GM18951 (cell line): ENCODE results near the gene RBFOX2.
"Not testable (repeated sequence)": the region's sequence is repeated elsewhere in the genome, so short reads cannot be mapped to it uniquely, and the experiment has no call there.

Source experiments
- POLR2A ChIP-seq: IDR thresholded peaks from 4 replicates; pipeline ENCODE4 v1.6.1; 2011; ENCODE audit warnings: mild to moderate bottlenecking; ENCODE audit not compliant: insufficient read length, insufficient read depth; ENCODE audit errors: extremely low read depth
- in situ Hi-C: fragments of 300-500 bp; cut with MboI; formaldehyde crosslinking; loops from one replicate; pipeline ENCODE4 v1.12.0; 2022; ENCODE audit warnings: low sequenced_read_pairs, mixed read lengths, inconsistent platforms; ENCODE audit not compliant: unreplicated experiment

Gene RBFOX2

DNA sequence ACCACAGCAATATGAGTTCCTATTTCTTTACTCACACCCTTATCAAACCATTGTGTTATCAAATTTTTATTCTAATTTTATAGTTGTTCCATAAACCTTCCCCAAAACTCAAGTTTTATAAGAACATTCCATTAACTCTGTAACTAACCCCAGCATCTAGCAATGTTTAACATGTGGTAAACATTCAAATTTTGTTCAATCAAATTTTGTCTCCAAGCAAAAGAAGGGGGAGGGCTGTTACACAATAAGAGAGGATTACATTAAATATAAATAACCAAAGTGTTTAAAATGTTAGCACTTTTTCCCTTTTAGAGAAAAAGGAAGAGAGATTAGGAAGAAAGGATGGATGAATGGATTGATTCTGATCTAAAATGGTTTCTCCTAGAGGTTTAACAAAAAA is 20.5 kb downstream of the RBFOX2 start:
- in situ Hi-C loops = no loop called here

DNA sequence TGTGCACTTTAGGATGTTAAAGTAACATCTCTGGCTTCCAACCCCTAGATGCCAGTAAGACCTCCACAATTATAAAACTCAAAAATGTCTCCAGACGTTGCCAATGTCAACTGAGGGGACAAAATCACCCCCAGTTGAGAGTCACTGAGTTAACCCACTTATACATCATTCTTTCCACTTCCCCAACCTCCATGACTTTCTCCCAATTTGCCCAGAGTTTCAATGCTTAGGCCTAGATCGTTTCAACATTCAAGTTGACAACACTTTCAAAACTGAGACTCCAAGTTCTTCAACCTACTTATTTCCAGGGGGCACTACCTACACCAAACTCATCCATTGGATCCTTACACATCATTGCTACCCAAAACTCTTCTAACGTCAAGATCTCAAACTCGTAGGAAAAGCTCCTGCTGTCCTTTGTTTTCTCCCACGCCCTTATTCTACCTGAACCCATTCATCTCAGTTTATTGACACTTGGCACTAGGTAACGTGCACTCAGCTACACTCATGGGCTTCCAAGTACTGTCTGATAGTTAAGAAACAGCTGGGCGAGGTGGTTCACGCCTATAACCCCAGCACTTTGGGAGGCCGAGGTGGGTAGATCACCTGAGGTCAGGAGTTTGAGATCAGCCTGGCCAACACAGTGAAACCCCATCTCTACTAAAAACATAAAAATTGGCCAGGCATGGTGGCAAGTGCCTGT is 24.5 kb downstream of the RBFOX2 start:
- in situ Hi-C loops = no loop called here
- TF ChIP-seq POLR2A = no peak

More for the DNA sequence above, 20.5 kb downstream of the RBFOX2 start:
- no peak for TF ChIP-seq POLR2A

DNA sequence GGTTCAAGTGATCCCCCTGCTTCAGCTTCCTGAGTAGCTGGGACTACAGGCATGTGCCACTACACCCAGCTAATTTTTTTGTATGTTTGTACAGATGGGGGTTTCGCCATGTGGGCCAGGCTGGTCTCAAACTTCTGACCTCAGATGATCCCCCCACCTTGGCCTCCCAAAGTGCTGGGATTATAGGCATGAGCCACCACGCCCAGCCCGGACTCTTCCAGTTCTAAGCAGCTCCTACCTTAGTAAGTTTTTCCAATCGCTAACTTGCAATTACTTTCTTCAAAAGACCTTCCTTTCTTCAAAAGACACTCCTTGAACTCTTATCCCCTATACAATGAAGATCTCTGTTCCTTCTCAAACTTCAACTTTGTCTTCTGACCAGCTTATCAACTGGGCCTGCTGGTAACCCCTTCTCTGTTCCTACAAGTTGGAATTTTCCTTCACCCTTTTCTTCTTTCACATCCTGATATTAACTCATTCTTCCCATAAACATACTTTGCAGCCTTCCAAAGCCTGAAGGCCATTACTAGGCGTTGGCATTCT is 25.8 kb downstream of the RBFOX2 start:
- TF ChIP-seq POLR2A = no peak
- in situ Hi-C loops = no loop called here

DNA sequence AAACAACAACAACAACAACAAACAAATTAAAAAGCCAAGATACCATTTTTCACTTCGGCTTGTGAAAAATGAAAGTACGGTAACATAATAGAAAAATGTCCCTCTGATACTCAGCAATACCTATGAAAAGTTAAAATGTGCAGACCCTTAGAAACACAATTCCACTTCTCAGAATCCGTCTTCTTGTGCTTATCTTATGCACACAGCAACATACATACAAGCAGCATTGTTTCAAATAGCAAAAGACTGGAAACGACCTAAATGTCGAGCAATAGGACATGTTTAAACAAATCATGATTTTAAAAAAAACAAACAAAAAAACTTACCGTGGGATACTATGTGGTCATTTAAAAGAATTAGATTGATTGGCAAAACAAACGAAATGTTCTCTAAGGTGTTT is 26.5 kb downstream of the RBFOX2 start:
- TF ChIP-seq POLR2A = no peak
- in situ Hi-C loops = no loop called here

DNA sequence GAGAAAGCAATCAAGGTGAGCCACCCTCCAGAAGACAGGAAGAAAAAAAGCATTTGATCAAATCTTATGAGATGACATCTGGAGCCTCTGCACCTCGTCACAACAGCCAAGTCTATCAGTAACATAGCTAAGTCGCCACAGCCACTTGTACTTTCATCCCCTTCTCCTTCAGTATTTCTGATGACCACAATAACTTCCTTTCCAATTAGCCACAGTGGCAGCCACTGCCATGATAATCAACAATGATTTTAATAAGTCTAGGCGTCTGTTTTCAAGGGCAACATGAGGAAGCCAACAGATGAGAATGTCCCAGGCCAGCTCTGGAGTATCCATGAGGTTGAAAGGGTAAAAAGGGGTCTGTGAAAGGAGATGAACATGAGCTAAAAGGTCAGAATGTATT is 29.9 kb downstream of the RBFOX2 start:
- no peak for TF ChIP-seq POLR2A
- in situ Hi-C loops = no loop called here

DNA sequence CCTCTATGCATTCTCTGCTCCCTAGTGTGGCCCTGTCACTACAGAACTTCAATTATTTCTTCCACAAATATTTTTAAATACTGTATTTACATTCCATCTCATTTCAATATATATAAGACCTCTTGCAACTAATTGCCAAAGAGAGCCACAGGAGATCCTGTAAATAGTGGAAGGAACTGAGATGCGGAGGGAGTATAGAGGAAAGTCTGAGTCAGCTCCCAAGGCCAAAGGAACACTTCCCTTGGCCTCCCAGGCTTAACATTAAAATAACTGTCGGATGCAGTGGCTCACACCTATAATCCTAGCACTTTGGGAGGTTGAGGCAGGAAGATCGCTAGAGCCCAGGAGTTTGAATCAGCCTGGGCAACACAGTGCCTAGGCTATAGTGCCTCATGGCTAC is 31.2 kb downstream of the RBFOX2 start:
- in situ Hi-C loops = no loop called here
- no peak for TF ChIP-seq POLR2A

DNA sequence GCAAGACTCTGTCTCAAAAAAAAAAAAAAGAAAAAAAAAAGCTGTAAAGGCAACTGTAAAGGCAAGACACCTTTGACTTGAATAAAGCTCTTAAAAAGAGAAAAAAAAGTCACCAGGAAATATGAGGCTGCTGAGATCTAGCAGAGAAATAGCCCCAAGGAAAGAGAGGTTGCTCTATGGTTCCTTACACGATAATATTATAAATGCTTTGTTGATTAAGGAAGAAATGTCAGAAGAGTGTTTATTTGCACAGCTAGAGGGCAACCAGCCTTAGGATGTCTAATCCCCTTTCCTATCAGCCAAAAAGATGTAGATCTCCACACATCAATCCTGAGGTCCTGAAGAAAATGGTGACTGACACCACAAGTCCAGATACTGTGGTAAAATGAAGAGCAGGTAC is 32.0 kb downstream of the RBFOX2 start:
- in situ Hi-C loops = no loop called here
- no peak for TF ChIP-seq POLR2A

DNA sequence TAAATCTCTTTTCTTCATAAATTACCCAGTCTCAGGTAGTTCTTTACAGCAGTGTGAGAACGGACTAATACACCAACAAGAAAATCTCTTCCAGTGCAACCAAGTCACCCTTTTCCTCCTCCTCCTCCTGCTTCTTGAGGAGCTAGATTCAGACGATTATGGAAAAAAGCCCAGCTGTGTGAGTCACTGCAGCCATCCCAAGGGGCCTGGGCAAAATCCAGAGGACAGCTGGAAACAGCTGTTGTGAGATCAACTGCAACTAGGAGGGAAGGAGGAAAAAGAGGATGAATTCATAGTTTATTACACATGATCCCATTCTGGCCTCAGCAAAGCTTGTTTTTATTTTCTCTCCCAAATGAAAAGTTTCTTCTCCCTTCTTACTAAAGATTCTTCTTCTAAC is 32.9 kb downstream of the RBFOX2 start:
- in situ Hi-C loops = no loop called here
- no peak for TF ChIP-seq POLR2A

DNA sequence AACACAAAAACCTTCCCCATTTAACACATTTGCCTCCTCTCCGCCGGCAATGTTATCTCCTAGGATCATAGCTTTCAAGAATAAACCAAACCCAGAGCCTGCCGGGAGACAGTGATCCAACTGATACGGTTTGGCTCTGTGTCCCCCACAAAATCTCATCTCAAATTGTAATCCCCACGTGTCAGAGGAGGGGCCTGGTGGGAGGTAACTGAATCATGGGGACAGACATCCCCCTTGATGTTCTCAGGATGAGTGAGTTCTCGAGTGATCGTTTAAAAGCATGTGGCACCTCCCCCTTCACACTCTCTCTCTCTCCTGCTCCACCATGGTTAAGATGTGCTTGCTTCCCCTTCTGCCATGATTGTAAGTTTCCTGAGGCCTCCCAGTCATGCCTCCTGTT is 33.3 kb downstream of the RBFOX2 start:
- no peak for TF ChIP-seq POLR2A
- in situ Hi-C loops = no loop called here

DNA sequence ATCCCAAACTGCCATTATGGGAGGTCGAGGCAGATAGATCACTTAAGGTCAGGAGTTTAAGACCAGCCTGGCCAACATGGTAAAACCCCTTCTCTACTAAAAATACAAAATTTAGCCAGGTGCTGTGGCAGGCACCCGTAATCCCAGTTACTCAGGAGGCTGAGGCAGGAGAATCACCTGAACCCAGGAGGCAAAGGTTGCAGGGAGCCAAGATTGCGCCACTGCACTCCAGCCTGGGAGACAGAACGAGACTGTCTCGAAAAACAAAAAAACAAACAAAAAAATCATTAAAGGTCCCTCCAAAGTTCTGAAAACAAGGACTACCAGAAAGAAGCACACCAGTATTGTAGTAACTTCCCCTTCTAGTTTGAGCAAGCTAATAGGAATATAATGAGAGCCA is 34.9 kb downstream of the RBFOX2 start:
- in situ Hi-C loops = not testable (repeated sequence)

DNA sequence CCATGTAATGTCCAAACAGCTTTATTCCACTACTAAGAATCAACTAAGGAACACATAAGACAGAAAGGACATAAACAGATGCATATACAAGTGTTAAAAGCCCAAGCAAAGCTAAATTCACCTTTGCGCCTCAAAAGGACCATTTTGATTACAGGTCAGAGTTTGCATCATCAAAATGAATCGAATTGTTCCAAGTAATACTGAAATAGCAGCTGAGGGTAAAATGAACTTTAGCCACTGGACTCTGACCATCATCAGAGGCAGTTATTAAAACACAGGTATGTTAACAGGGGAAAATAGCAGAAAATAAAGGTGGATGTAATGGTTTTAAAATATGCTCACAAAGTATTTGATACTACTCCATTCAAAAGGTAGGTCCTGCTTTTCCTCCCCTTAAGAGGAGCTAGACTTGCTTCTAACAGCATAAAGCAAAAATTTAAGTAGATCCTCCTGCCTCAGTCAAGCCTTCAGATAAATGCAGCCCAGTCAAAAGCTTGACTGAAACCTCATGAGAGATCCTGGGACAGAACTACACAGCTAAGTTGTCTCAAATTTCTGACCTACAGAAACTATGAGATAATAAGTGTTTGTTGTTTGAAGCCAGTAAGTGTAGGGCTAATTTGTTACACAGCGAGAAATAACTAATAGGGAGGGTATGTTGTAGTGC is 35.4 kb downstream of the RBFOX2 start:
- in situ Hi-C loops = no loop called here
- TF ChIP-seq POLR2A = no peak

DNA sequence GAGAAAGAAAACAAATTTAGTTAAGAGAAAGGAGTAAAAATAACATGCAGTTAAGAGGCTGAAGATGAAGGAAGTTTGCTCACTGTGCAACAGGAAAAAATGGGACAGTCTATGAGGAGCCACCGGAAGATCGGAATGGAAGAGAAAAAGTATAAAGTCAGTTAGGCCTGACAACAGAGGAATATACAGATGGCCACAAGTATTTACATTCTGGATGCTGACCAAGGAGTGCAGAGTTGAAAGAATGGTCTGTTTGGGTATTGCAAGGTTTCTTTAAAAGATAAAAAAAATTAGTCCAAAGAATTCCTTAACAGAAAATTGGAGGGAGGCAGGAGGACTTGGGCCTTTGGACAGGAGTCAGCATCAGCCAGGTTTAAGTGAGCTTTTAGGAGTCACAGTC is 37.5 kb downstream of the RBFOX2 start:
- TF ChIP-seq POLR2A = no peak
- in situ Hi-C loops = no loop called here

DNA sequence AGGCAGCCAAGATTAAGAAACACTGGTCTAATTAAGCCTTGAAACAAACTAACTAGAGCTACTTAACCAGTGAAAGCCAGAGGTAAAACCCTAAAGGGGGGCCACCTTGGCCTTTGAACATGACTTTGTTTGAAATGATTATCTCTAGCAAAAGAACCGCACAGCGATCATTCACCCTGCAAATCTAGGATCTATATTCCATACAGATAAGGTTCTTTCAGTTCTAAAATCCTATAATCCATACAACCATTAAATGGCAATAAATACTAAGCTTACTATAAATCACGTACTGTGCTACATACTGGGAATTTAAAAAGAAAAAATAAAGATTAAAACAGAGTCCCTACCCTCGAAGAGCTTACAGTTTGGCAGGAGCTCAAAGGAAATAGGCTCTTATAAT is 40.6 kb downstream of the RBFOX2 start:
- in situ Hi-C loops = no loop called here
- TF ChIP-seq POLR2A = no peak

DNA sequence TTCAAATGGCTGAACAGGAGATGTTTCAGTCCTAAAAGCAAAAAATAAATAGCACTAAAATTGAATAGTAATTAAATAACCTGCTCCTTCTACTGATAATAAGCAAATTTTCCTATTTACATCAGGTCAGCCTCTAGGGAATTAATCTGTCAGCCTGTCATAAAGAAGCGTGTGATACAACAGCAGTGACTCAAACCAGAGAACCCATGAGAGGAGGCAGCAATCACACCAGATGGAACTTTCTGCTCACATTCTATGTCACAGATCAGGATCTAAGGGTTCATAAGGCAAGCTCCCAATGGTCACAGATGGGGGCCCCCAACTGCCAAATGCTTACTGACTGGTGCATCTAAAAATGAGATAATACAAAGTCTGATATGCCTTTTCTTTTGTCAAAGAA is 41.1 kb downstream of the RBFOX2 start:
- in situ Hi-C loops = no loop called here
- TF ChIP-seq POLR2A = no peak
